ENCODE results near the gene PLCD3.

DNA sequence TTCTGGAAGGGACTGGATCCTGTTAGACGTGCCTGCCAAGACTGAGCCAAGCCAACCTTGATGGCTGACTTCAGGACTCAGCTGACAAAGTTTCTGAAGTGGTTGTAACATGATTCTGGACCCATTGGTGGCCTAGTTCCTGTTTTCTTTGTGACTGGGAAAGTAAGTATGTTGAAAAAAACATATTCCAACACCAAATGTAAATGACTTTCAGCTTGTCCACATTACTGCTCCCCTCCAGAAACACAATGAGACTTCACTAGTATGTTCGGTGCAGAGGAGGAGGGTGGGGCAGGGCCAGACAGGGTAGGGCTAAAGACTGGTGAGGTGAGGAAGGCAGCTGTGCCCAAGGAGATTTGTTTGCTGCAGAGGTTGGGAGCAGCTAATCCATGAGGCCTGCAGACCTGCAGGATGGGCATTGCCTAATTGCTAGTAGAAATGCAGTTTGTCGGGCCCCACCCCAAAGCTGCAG is 44.8 kb downstream of the PLCD3 start:
- TF ChIP-seq RELA (IDR thresholded peaks at IDR 0.05; ENCODE audit: borderline replicate concordance, partially characterized antibody) (no peak), YY1 (IDR thresholded peaks at IDR 0.05; ENCODE audit: low read depth, low read length) (no peak), ESRRA (IDR thresholded peaks at IDR 0.05; ENCODE audit: low read length) (no peak), POLR2AphosphoS5 (IDR thresholded peaks at IDR 0.05; ENCODE audit: low read length) (no peak)
- TF ChIP-seq, protein P1, sequence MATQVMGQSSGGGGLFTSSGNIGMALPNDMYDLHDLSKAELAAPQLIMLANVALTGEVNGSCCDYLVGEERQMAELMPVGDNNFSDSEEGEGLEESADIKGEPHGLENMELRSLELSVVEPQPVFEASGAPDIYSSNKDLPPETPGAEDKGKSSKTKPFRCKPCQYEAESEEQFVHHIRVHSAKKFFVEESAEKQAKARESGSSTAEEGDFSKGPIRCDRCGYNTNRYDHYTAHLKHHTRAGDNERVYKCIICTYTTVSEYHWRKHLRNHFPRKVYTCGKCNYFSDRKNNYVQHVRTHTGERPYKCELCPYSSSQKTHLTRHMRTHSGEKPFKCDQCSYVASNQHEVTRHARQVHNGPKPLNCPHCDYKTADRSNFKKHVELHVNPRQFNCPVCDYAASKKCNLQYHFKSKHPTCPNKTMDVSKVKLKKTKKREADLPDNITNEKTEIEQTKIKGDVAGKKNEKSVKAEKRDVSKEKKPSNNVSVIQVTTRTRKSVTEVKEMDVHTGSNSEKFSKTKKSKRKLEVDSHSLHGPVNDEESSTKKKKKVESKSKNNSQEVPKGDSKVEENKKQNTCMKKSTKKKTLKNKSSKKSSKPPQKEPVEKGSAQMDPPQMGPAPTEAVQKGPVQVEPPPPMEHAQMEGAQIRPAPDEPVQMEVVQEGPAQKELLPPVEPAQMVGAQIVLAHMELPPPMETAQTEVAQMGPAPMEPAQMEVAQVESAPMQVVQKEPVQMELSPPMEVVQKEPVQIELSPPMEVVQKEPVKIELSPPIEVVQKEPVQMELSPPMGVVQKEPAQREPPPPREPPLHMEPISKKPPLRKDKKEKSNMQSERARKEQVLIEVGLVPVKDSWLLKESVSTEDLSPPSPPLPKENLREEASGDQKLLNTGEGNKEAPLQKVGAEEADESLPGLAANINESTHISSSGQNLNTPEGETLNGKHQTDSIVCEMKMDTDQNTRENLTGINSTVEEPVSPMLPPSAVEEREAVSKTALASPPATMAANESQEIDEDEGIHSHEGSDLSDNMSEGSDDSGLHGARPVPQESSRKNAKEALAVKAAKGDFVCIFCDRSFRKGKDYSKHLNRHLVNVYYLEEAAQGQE (IDR thresholded peaks at IDR 0.05; ENCODE audit: low read depth, low read length), result no peak
- TF ChIP-seq, protein P2, sequence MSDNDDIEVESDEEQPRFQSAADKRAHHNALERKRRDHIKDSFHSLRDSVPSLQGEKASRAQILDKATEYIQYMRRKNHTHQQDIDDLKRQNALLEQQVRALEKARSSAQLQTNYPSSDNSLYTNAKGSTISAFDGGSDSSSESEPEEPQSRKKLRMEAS (IDR thresholded peaks at IDR 0.05; ENCODE audit: low read depth, low read length), result no peak
- TF ChIP-seq, protein P3, sequence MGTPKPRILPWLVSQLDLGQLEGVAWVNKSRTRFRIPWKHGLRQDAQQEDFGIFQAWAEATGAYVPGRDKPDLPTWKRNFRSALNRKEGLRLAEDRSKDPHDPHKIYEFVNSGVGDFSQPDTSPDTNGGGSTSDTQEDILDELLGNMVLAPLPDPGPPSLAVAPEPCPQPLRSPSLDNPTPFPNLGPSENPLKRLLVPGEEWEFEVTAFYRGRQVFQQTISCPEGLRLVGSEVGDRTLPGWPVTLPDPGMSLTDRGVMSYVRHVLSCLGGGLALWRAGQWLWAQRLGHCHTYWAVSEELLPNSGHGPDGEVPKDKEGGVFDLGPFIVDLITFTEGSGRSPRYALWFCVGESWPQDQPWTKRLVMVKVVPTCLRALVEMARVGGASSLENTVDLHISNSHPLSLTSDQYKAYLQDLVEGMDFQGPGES (IDR thresholded peaks at IDR 0.05), result no peak
- TF ChIP-seq, protein P4, sequence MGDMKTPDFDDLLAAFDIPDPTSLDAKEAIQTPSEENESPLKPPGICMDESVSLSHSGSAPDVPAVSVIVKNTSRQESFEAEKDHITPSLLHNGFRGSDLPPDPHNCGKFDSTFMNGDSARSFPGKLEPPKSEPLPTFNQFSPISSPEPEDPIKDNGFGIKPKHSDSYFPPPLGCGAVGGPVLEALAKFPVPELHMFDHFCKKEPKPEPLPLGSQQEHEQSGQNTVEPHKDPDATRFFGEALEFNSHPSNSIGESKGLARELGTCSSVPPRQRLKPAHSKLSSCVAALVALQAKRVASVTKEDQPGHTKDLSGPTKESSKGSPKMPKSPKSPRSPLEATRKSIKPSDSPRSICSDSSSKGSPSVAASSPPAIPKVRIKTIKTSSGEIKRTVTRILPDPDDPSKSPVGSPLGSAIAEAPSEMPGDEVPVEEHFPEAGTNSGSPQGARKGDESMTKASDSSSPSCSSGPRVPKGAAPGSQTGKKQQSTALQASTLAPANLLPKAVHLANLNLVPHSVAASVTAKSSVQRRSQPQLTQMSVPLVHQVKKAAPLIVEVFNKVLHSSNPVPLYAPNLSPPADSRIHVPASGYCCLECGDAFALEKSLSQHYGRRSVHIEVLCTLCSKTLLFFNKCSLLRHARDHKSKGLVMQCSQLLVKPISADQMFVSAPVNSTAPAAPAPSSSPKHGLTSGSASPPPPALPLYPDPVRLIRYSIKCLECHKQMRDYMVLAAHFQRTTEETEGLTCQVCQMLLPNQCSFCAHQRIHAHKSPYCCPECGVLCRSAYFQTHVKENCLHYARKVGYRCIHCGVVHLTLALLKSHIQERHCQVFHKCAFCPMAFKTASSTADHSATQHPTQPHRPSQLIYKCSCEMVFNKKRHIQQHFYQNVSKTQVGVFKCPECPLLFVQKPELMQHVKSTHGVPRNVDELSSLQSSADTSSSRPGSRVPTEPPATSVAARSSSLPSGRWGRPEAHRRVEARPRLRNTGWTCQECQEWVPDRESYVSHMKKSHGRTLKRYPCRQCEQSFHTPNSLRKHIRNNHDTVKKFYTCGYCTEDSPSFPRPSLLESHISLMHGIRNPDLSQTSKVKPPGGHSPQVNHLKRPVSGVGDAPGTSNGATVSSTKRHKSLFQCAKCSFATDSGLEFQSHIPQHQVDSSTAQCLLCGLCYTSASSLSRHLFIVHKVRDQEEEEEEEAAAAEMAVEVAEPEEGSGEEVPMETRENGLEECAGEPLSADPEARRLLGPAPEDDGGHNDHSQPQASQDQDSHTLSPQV (IDR thresholded peaks at IDR 0.05), result no peak
- TF ChIP-seq, protein P5, sequence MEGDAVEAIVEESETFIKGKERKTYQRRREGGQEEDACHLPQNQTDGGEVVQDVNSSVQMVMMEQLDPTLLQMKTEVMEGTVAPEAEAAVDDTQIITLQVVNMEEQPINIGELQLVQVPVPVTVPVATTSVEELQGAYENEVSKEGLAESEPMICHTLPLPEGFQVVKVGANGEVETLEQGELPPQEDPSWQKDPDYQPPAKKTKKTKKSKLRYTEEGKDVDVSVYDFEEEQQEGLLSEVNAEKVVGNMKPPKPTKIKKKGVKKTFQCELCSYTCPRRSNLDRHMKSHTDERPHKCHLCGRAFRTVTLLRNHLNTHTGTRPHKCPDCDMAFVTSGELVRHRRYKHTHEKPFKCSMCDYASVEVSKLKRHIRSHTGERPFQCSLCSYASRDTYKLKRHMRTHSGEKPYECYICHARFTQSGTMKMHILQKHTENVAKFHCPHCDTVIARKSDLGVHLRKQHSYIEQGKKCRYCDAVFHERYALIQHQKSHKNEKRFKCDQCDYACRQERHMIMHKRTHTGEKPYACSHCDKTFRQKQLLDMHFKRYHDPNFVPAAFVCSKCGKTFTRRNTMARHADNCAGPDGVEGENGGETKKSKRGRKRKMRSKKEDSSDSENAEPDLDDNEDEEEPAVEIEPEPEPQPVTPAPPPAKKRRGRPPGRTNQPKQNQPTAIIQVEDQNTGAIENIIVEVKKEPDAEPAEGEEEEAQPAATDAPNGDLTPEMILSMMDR (IDR thresholded peaks at IDR 0.05 in 2 of 3, conservative IDR thresholded peaks at IDR 0.05 in 1 of 3; ENCODE audit: control insufficient read depth in 2 of 3, extremely low read depth in 1 of 3, insufficient read depth in 1 of 3, low read depth in 3 of 3, low read length in 3 of 3), result no peak
- TF ChIP-seq, protein P6, sequence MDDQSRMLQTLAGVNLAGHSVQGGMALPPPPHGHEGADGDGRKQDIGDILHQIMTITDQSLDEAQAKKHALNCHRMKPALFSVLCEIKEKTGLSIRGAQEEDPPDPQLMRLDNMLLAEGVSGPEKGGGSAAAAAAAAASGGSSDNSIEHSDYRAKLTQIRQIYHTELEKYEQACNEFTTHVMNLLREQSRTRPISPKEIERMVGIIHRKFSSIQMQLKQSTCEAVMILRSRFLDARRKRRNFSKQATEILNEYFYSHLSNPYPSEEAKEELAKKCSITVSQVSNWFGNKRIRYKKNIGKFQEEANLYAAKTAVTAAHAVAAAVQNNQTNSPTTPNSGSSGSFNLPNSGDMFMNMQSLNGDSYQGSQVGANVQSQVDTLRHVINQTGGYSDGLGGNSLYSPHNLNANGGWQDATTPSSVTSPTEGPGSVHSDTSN (IDR thresholded peaks at IDR 0.05; ENCODE audit: insufficient replicate concordance, low read depth, low read length), result no peak
